Hematopoietic multipotent progenitor cell treated with erythropoietin and hydrocortisone succinate and interleukin-3 and kit ligand, for 8 days (in vitro differentiated cells): ENCODE results near the gene CLEC4E.
A peak's percentile ranks its signal among the peaks of the same experiment; 100 is the strongest.
"Not testable (repeated sequence)": the region's sequence is repeated elsewhere in the genome, so short reads cannot be mapped to it uniquely, and the experiment has no call there.

Experiments
- DNase-seq: peaks from one replicate; pipeline ENCODE4 v3.0.0-alpha.2; 2015

CLEC4E gene

GRCh38 chr12:8532045-8532444 is 8.7 kb downstream of the CLEC4E start:
- DNase-seq = no peak

DNA sequence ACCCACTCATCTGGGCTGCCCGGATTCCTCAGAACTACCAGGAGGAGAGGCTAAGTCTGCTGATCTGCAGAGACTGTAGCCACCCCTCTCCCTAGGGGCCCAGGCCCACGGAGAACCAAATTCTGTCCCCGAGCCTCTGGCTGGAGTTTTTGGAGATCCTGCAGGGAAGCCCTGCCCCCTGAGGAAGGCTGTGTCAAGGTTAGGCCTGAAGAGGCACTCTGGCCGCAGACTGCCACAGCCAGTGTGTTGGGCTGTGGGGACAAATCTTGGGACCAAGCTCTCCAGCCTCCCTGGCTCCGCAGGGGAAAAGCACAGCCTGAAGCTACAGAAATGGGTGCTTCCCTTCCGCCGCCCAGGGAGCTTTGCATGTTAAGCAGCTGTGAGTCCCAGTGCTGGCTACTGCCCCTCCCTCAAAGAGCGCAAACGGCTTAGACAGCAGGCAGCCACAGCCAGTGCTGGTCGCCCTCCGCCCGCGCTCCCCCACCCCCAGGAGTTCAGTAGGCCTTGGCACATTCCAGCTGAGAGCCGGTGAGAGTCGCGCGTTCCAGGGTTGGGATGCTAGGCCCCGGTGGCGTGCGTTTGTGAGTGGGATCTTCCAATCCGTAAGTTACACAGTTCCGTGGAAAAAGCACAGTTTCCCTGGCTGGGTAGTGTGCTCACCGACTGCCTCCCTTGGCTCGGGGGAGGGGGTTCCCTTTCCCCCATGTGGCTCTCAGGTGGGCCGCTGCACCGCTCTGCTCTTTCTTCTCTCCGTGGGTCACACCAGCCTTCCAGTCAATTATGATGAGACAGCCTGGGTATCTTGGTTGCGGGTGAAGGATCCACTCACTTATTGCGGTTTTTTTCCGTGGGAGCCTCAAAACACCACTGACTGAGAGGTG is 13.2 kb downstream of the CLEC4E start:
- DNase-seq = no peak

DNA sequence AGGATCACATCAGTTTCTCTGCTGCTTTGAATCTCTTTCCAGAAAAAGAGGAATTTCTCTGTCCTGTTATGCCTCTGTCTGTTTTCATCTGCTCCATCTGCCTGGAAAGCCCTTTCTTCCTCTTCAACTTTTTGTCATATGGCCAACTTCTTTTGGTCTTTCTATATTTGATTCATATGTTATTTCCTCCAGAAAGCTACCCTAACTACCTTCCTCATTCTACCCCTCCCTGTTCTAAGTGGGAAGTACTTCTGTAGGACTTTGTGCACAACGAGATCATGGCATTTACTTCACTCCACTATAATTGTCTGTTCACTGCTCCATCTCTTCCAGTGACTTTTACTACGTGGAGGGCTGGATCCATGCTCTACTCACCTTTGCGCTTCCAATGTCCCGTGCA is 21.5 kb downstream of the CLEC4E start:
- DNase-seq = no peak

- no peak for DNase-seq
These were observed 22.7 kb downstream of the CLEC4E start for GRCh38 chr12:8517971-8518370.

- no peak for DNase-seq
These were observed 27.4 kb downstream of the CLEC4E start, which contains the start of gene CLEC4D for GRCh38 chr12:8513256-8513655. CLEC4D (plus strand) TSS chr12:8513503; CDS start chr12:8513733, 230 bp downstream.

GRCh38 chr12:8508910-8509841 is 31.5 kb downstream of the CLEC4E start:
- DNase-seq = no peak

DNA sequence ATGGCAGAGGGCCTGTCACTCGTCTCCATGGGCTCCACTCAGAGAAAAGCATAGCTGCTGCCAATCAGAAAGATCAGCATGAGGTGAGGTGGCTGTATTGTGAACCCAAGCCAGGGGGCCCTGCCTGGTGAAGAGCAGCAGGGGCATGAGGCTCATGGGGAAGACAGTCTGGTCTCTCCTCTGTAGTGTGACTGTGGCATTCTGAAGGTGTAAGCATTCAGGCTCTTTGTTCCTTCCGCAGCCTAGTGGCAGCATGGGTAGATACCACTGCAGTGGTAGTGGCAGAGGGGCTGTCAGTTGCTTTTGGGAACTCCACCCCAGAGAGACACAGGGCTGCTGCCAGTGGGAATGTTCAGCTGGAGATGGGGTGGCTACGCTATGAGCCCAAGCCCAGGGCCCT is 32.5 kb downstream of the CLEC4E start:
- no peak for DNase-seq

DNA sequence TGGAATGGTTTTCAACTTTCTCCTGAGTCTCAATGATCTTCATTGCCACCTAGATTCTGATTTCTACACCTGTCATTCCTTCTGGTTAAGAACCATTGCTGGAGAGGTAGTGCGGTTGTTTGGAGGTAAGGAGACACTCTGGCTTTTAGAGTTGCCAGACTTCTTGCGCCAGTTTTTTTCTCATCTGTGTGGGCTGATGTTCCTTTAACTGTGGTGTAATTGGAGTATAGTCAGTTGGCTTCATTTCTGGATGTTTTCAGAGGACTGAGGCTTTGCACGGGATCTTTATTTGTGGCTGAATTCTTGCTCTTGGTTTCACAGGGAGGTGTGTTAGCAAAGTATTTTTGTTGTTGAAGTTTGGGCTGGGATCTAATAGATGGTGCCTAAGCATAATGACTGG is 33.1 kb downstream of the CLEC4E start:
- no peak for DNase-seq

GRCh38 chr12:8504351-8504750 is 36.4 kb downstream of the CLEC4E start:
- DNase-seq = no peak

- no peak for DNase-seq
These were observed 39.0 kb downstream of the CLEC4E start for GRCh38 chr12:8501720-8502119.

GRCh38 chr12:8499616-8500015 is 41.1 kb downstream of the CLEC4E start:
- DNase-seq = no peak

DNA sequence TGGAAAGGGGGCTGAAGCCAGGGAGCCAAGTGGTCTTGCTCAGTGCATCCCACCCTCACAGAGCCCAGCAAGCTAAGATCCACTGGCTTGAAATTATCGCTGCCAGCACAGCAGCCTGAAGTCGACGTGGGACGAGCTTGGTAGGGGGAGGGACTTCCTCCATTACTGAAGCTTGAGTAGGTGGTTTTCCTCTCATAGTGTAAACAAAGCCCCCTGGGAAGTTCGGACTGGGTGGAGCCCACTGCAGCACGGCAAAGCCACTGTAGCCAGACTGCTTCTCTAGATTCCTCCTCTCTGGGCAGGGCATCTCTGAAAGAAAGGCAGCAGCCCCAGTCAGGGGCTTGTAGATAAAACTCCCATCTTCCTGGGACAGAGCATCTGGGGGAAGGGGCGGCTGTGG is 44.6 kb downstream of the CLEC4E start:
- not testable (repeated sequence) for DNase-seq

GRCh38 chr12:8495671-8496070 is 45.0 kb downstream of the CLEC4E start:
- DNase-seq = not testable (repeated sequence)

DNA sequence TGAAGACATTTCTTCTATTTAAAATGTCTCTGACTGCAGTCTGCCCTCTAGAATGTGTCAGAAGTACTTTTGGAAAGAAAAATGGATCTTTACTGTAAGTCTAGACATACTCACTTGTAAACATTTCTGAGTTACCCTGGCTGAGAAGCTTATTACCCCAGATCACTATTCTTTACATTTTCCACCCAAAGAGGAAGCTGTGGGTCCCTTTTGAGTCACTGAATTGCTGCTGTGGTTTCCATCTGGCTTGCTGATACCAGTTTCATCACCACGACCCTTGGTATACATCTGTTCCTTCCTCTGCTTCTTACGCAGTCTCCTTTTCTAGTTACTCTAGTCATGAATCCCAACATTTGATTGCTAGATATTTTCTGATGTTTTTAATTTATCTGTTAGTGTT is 47.6 kb downstream of the CLEC4E start:
- peak; percentile 41 for DNase-seq

DNA sequence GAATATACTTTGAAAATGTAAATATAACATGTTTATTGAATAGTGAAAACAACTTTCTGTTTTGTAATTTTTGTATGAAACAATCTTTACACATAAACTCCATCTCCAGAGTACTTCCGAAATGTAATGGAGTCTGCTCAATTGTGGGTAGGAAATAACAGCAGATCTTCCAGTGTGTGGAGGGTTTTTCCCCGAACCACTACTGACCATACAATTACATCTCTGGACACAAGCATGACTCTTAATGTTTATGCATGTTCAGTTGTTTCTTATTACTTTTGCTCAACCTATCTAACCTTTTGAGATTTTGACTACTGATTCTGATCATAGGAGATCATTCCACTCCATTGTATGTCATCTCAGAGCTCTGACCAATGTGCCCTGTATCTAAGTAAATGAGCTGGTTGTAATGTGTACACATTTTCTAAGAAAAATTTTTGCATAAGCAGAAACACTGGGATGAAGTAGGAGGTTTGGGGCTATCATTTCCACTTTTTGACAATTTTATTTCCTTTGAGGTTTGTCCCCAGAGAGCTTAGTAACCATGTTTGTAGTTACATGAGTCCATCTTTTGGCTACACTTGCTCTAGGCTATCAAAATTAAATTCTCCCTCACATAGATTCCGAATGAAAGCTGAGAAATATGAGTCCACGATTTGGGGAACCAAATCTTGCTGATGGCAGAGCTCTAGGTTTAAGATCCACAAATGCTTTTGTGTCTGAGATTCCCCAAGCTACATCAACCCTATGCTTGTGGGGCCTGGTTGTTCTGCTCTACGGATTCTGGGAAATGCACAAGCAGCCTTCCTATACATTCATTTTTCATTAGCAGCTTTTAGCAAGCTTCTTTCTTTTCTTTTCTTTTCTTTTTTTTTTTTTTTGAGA is 48.8 kb downstream of the CLEC4E start:
- no peak for DNase-seq
